GM12878 (cell line): ENCODE data around the gene COQ2. TPM values are rescaled to one million over a fixed set of nuclear protein-coding genes. Genes with fewer than 3 reads are reported as not detected.

Source experiments
- ATAC-seq: fragments of 200-7000 bp; cut with Tn5 transposase; 3 replicates; pipeline ENCODE4 v1.9.1; 2020; ENCODE audit warnings: mild to moderate bottlenecking, moderate library complexity
- BruUV-seq: library from RNA; stranded (reverse); fragments of 400-500 nt; replicated peaks from 2 replicates; lab custom pipeline; 2021; lab: Mats Ljungman, UMichigan
- CTCF ChIA-PET: fragments of 300-600 bp; sonication (Branson Sonifier 250); formaldehyde crosslinking; extraction: SDS; loops from one replicate; lab custom pipeline; 2021; ENCODE audit warnings: inconsistent platforms; lab: Yijun Ruan, JAX
- POLR2A ChIA-PET: fragments of 350-600 bp; formaldehyde crosslinking; extraction: SDS; loops from one replicate; lab custom pipeline; 2021; ENCODE audit warnings: inconsistent platforms; lab: Charles Lee
- RAD21 ChIA-PET: fragments of 300-600 bp; sonication (Branson Sonifier 250); formaldehyde crosslinking; loops from one replicate; lab custom pipeline; 2023; ENCODE audit warnings: antibody characterized with exemption; ENCODE audit not compliant: unreplicated experiment; lab: Charles Lee
- SMC1A ChIA-PET: fragments of 300-600 bp; sonication (Branson Sonifier 250); formaldehyde crosslinking; loops from one replicate; lab custom pipeline; 2023; ENCODE audit not compliant: unreplicated experiment, uncharacterized antibody; lab: Charles Lee
- DNase-seq: peaks from one replicate; pipeline ENCODE4 v3.0.0-alpha.2; 2011; ENCODE audit warnings: low read depth, low spot score
- FAIRE-seq: peaks from 3 replicates; lab custom pipeline; 2011; peaks lifted over from hg19 to GRCh38; lab: Jason Lieb, UNC
- H2AFZ ChIP-seq: 2 replicates; pipeline ENCODE4 v1.6.0; 2011; ENCODE audit warnings: low read depth, low read length, control low read depth; ENCODE audit not compliant: control insufficient read depth
- H3K27ac ChIP-seq: 2 replicates; pipeline ENCODE4 v1.5.1; 2011; ENCODE audit warnings: control low read depth; ENCODE audit not compliant: control insufficient read depth, insufficient read depth
- H3K27me3 ChIP-seq, 2 experiments: replicated peaks in 1 of 2; 2 replicates each; pipeline versions ENCODE4 v1.6.0 to v1.6.1; 2011; ENCODE audit warnings: low read length in 1 of 2; ENCODE audit not compliant: control insufficient read depth in 2 of 2, insufficient read depth in 2 of 2
- H3K36me3 ChIP-seq, 2 experiments: 2 replicates each; pipeline ENCODE4 v1.5.1; 2011; ENCODE audit warnings: low read length in 1 of 2; ENCODE audit not compliant: control insufficient read depth in 2 of 2, insufficient read depth in 2 of 2
- H3K4me1 ChIP-seq: 2 replicates; pipeline ENCODE4 v1.6.1; 2011; ENCODE audit warnings: mild to moderate bottlenecking, low read length, moderate library complexity, mixed read lengths; ENCODE audit not compliant: control insufficient read depth, insufficient read depth
- H3K4me2 ChIP-seq: 2 replicates; pipeline ENCODE4 v1.6.0; 2011; ENCODE audit warnings: control low read depth; ENCODE audit not compliant: control insufficient read depth, insufficient read depth
- H3K4me3 ChIP-seq: fragments of 200-600 bp; sonication (generic); 2 replicates; pipeline ENCODE4 v1.5.1; 2016
- H3K79me2 ChIP-seq: 2 replicates; pipeline ENCODE4 v1.6.0; 2011; ENCODE audit warnings: low read length; ENCODE audit not compliant: control insufficient read depth, insufficient read depth
- H3K9ac ChIP-seq: 2 replicates; pipeline ENCODE4 v1.8.0; 2011; ENCODE audit warnings: low read length, control low read depth, mixed read lengths; ENCODE audit not compliant: control insufficient read depth, insufficient read depth
- H3K9me3 ChIP-seq: replicated peaks from 3 replicates; pipeline ENCODE4 v1.5.1; 2011; ENCODE audit warnings: mild to moderate bottlenecking, low read length; ENCODE audit not compliant: control insufficient read depth, insufficient read depth
- H4K20me1 ChIP-seq: 2 replicates; pipeline ENCODE4 v1.6.0; 2011; ENCODE audit not compliant: control insufficient read depth, insufficient read depth
- BRCA1 ChIP-seq: IDR thresholded peaks from 2 replicates; pipeline ENCODE4 v1.6.1; 2011; ENCODE audit warnings: low read depth, low read length, improper control_type of control experiment
- DPF2 ChIP-seq: fragments of 450-650 bp; IDR thresholded peaks from 2 replicates; pipeline ENCODE4 v1.6.1; 2017; ENCODE audit warnings: mild to moderate bottlenecking
- ETV6 ChIP-seq, 2 experiments: fragments of 450-650 bp in 1 of 2; IDR thresholded peaks in 1 of 2; conservative IDR thresholded peaks in 1 of 2; 2 replicates each; pipeline ENCODE4 v1.6.1; 2014; ENCODE audit warnings: antibody characterized with exemption in 1 of 2, borderline replicate concordance in 1 of 2, low read depth in 1 of 2, mild to moderate bottlenecking in 1 of 2, moderate library complexity in 1 of 2
- EZH2 ChIP-seq: IDR thresholded peaks from 2 replicates; pipeline ENCODE4 v1.6.1; 2012; ENCODE audit warnings: low read depth, mild to moderate bottlenecking, control low read depth, inconsistent platforms, low read length, borderline replicate concordance; ENCODE audit not compliant: control insufficient read depth
- HDAC2 ChIP-seq: fragments of 200-600 bp; sonication (generic); IDR thresholded peaks from 2 replicates; pipeline ENCODE4 v1.6.1; 2017
- RELA ChIP-seq: fragments of 450-650 bp; IDR thresholded peaks from 2 replicates; pipeline ENCODE4 v1.8.0; 2014; ENCODE audit warnings: borderline replicate concordance; ENCODE audit not compliant: partially characterized antibody
- SPI1 ChIP-seq: IDR thresholded peaks from 2 replicates; pipeline ENCODE4 v1.6.1; 2011; ENCODE audit warnings: low read depth, mild to moderate bottlenecking, low read length, moderate library complexity, borderline replicate concordance; ENCODE audit not compliant: insufficient read depth
- TBL1XR1 ChIP-seq: IDR thresholded peaks from 2 replicates; pipeline ENCODE4 v1.6.1; 2012; ENCODE audit warnings: low read depth, low read length, improper control_type of control experiment
- ZNF274 ChIP-seq: IDR thresholded peaks from one replicate; pipeline ENCODE4 v1.8.0; 2011; ENCODE audit not compliant: insufficient read length, insufficient read depth
- WGBS: methylation state at CpG from one replicate; pipeline ENCODE4 v1.1.6; 2016; ENCODE audit warnings: low lambda C conversion rate; ENCODE audit not compliant: insufficient replicate concordance, insufficient coverage; ENCODE audit errors: missing lambda C conversion rate; 5-methylcytosine and 5-hydroxymethylcytosine counted together
- in situ Hi-C: fragments of 300-500 bp; cut with MboI; formaldehyde crosslinking; loops from 9 replicates; pipeline ENCODE4 v1.14.3; 2018; ENCODE audit warnings: mixed read lengths
- intact Hi-C: fragments of 100-400 bp; cut with micrococcal nuclease; formaldehyde crosslinking; loops from one replicate; pipeline ENCODE4 v1.14.2; 2022; ENCODE audit not compliant: unreplicated experiment
- polyA plus RNA-seq, 11 experiments: library from polyadenylated mRNA; depleted of rRNA in 4 of 11; unstranded in 6 of 11; stranded (reverse) in 5 of 11; fragments of >200 nt; fragmentation: Nextera tagmentation in 4 of 11; fragmentation: Illumina TruSeq in 1 of 11; extraction: Ambion mirVana in 4 of 11; extraction: Trizol in 1 of 11; gene quantifications; 1 replicate in 1 of 11; 2 replicates in 10 of 11; pipeline versions ENCODE4 v1.2.1 to v1.2.3, GENCODE V29; 2011 to 2016; ENCODE audit warnings: inconsistent platforms in 2 of 11, missing spikeins in 2 of 11, low read depth in 1 of 11
- total RNA-seq, 4 experiments: library from RNA; depleted of rRNA in 3 of 4; stranded (reverse); fragments of >200 nt in 3 of 4; fragmentation: Illumina TruSeq in 1 of 4; extraction: Trizol in 1 of 4; gene quantifications; 2 replicates each; pipeline versions ENCODE4 v1.2.1 to v1.2.3, GENCODE V29; 2013 to 2021
- TF ChIP-seq, protein P1 (sequence below): fragments of 450-650 bp; IDR thresholded peaks from 2 replicates; pipeline ENCODE4 v1.6.1; 2018; ENCODE audit warnings: mild to moderate bottlenecking, low read depth, moderate library complexity; ENCODE audit not compliant: partially characterized antibody

Gene COQ2
- total and polyA plus RNA-seq, 10 of the 15 experiments (the other 5 are each of a cell fraction or from before 2014, with no cell fraction given): 5.0 to 46.7 (median 19.1) TPM

DNA sequence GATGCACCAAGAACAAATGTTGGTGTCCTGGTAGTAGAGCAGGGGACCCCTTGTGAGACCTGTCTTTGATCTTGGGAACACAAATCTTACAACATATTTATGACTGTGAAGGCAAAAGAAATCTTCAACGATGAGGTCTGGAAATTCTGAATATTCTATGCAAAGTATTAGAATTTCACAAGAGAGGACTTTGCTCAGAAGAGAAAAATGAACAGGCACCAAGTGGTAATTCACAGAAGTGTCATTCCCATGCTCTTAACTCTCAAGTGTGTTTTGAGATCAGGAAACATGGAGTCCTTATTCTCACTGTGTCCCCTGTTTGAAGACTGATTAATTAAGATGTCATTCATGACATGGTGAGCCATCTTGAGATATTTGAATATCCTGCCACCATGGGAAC is 52.5 kb downstream of the COQ2 start:
- FAIRE-seq (no peak), ATAC-seq (no peak), DNase-seq (no peak)
- Histone ChIP-seq H3K9ac (no peak overlapping the region), H3K36me3 (no peaks in the 10 kb centered on the region), H3K27me3 (no peaks in the 10 kb centered on the region), H3K9me3 (no peaks in the 10 kb centered on the region; the same call in 2 of the 3 replicates), H3K4me3 (no peak overlapping the region), H2AFZ (no peak overlapping the region), H3K27ac (peak overlapping the region; percentile 4; the same call in 1 of the 2 replicates), H3K79me2 (no peaks in the 10 kb centered on the region), H3K4me2 (peak overlapping the region; percentile 45), H4K20me1 (no peaks in the 10 kb centered on the region), H3K4me1 (peaks cover 31% of the 10 kb centered on the region)
- WGBS: 0% methylated on average over 1 of the region's 1 CpG
- ChIA-PET CTCF (interaction anchor here (0.9 to 4.5 kb wide), 6 partner anchors 11 to 120 kb away, joined by 3 to 18 read pairs (median 4); no protein-coding TSS in a partner anchor), POLR2A (interaction anchor here (1.1 to 2.1 kb wide), 2 partner anchors 14 to 119 kb away, joined by 3 to 6 read pairs; no protein-coding TSS in a partner anchor), SMC1A (interaction anchor here (1.0 to 7.7 kb wide), 3 partner anchors 10 to 14 kb away, joined by 5 to 152 read pairs (median 5); no protein-coding TSS in a partner anchor), RAD21 (interaction anchor here (0.7 to 2.1 kb wide), 6 partner anchors 11 to 119 kb away, joined by 3 to 11 read pairs (median 3); no protein-coding TSS in a partner anchor)
- BruUV-seq: no TSS peak
- TF ChIP-seq EZH2 (no peak), RELA (no peak), ETV6 (conservative IDR thresholded peaks at IDR 0.05 in 1 of 2, IDR thresholded peaks at IDR 0.05 in 1 of 2; ENCODE audit: borderline replicate concordance in 1 of 2, low read depth in 1 of 2) (no peak), DPF2 (no peak), BRCA1 (no peak), TBL1XR1 (no peak), SPI1 (no peak), HDAC2 (no peak), ZNF274 (no peak)
- TF ChIP-seq, protein P1, sequence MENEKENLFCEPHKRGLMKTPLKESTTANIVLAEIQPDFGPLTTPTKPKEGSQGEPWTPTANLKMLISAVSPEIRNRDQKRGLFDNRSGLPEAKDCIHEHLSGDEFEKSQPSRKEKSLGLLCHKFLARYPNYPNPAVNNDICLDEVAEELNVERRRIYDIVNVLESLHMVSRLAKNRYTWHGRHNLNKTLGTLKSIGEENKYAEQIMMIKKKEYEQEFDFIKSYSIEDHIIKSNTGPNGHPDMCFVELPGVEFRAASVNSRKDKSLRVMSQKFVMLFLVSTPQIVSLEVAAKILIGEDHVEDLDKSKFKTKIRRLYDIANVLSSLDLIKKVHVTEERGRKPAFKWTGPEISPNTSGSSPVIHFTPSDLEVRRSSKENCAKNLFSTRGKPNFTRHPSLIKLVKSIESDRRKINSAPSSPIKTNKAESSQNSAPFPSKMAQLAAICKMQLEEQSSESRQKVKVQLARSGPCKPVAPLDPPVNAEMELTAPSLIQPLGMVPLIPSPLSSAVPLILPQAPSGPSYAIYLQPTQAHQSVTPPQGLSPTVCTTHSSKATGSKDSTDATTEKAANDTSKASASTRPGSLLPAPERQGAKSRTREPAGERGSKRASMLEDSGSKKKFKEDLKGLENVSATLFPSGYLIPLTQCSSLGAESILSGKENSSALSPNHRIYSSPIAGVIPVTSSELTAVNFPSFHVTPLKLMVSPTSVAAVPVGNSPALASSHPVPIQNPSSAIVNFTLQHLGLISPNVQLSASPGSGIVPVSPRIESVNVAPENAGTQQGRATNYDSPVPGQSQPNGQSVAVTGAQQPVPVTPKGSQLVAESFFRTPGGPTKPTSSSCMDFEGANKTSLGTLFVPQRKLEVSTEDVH: no peak
- intact Hi-C loops (no loop called here), in situ Hi-C loops (no loop called here)
